ENCODE data around the gene LDHB.

Gene LDHB

DNA sequence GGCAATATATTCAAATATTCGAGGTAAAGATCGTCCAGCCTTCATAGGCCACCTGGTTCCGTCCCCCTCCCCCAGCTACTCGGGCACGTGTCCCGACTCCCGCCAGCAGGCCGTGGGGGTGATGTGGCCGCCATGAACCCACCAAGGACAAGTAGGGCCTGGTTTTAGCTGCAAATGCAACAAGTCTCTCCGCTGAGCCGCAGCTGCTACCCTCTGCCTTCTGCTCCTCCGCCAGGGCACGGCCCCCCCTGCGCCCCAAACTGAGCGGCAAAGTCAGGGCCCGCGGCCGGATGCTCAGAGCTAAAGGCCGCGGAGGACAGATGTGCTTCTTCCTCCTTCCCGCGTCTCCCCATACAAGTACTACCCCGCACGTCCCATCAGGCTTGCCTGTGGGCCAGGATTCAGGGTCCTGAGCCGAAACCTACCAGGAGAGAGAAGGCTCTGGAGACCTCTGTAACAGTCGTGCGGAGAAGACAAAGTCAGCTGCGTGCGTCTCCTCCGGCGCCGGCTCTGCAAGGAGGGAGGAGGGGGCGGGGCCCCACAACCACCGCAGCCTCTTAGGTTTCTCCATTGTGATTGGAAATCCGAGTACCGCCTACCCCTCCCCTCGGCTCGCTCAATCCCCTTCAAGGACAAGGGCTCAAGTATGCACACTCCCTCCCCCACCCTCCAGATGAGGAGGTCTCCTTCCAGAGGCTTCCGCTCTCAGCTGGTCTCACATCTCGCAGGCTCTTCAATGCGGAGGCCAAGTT lies at the start of gene LDHB (continued):
- TF ChIP-seq, protein P1, sequence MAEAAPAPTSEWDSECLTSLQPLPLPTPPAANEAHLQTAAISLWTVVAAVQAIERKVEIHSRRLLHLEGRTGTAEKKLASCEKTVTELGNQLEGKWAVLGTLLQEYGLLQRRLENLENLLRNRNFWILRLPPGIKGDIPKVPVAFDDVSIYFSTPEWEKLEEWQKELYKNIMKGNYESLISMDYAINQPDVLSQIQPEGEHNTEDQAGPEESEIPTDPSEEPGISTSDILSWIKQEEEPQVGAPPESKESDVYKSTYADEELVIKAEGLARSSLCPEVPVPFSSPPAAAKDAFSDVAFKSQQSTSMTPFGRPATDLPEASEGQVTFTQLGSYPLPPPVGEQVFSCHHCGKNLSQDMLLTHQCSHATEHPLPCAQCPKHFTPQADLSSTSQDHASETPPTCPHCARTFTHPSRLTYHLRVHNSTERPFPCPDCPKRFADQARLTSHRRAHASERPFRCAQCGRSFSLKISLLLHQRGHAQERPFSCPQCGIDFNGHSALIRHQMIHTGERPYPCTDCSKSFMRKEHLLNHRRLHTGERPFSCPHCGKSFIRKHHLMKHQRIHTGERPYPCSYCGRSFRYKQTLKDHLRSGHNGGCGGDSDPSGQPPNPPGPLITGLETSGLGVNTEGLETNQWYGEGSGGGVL (tag by site-specific recombination; IDR thresholded peaks at IDR 0.05): no peak; the same call in 1 of the 2 replicates
- TF ChIP-seq, protein P2, sequence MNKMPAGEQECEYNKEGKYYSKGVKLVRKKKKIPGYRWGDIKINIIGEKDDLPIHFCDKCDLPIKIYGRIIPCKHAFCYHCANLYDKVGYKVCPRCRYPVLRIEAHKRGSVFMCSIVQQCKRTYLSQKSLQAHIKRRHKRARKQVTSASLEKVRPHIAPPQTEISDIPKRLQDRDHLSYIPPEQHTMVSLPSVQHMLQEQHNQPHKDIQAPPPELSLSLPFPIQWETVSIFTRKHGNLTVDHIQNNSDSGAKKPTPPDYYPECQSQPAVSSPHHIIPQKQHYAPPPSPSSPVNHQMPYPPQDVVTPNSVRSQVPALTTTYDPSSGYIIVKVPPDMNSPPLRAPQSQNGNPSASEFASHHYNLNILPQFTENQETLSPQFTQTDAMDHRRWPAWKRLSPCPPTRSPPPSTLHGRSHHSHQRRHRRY (tag by site-specific recombination; IDR thresholded peaks at IDR 0.05): no peak
- TF ChIP-seq EGR2 (tag by site-specific recombination; IDR thresholded peaks at IDR 0.05; ENCODE audit: low read depth) (no peak), ZNF132 (tag by site-specific recombination; IDR thresholded peaks at IDR 0.05; ENCODE audit: borderline replicate concordance) (no peak), SP3 (tag by site-specific recombination; IDR thresholded peaks at IDR 0.05) (peak; percentile 80), MZF1 (tag by site-specific recombination; IDR thresholded peaks at IDR 0.05; ENCODE audit: borderline replicate concordance) (peak; percentile 80), ZNF169 (tag by site-specific recombination; IDR thresholded peaks at IDR 0.05) (no peak), ZNF335 (tag by site-specific recombination; conservative IDR thresholded peaks at IDR 0.05) (peak; percentile 80), ZSCAN30 (tag by site-specific recombination; IDR thresholded peaks at IDR 0.05) (peak; percentile 64; the same call in 1 of the 2 replicates), ZNF354C (tag by site-specific recombination; IDR thresholded peaks at IDR 0.05; ENCODE audit: borderline replicate concordance, low read depth) (no peak), ZBTB8A (tag by site-specific recombination; IDR thresholded peaks at IDR 0.05) (no peak; the same call in 1 of the 2 replicates), ZNF521 (tag by site-specific recombination; IDR thresholded peaks at IDR 0.05) (no peak), HOXC10 (CRISPR knock-in tag; IDR thresholded peaks at IDR 0.05) (no peak), ZIC2 (tag by site-specific recombination; IDR thresholded peaks at IDR 0.05) (peak; percentile 61), PRDM1 (tag by site-specific recombination; IDR thresholded peaks at IDR 0.05) (no peak), ZNF544 (tag by site-specific recombination; IDR thresholded peaks at IDR 0.05) (no peak), ZNF768 (tag by site-specific recombination; IDR thresholded peaks at IDR 0.05) (no peak), ZNF610 (tag by site-specific recombination; IDR thresholded peaks at IDR 0.05; ENCODE audit: borderline replicate concordance) (no peak), ZNF426 (tag by site-specific recombination; IDR thresholded peaks at IDR 0.05) (no peak), ZNF239 (tag by site-specific recombination; IDR thresholded peaks at IDR 0.05) (no peak), YY1 (tag by site-specific recombination; IDR thresholded peaks at IDR 0.05) (peak; percentile 84), FEZF1 (tag by site-specific recombination; IDR thresholded peaks at IDR 0.05) (no peak), ZNF292 (tag by site-specific recombination; IDR thresholded peaks at IDR 0.05; ENCODE audit: borderline replicate concordance, low read depth) (no peak)
- TF ChIP-seq, protein P3, sequence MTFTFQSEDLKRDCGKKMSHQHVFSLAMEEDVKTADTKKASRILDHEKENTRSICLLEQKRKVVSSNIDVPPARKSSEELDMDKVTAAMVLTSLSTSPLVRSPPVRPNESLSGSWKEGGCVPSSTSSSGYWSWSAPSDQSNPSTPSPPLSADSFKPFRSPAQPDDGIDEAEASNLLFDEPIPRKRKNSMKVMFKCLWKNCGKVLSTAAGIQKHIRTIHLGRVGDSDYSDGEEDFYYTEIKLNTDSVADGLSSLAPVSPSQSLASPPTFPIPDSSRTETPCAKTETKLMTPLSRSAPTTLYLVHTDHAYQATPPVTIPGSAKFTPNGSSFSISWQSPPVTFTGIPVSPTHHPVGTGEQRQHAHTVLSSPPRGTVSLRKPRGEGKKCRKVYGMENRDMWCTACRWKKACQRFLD (tag by site-specific recombination; IDR thresholded peaks at IDR 0.05): no peak
- TF ChIP-seq, protein P4, sequence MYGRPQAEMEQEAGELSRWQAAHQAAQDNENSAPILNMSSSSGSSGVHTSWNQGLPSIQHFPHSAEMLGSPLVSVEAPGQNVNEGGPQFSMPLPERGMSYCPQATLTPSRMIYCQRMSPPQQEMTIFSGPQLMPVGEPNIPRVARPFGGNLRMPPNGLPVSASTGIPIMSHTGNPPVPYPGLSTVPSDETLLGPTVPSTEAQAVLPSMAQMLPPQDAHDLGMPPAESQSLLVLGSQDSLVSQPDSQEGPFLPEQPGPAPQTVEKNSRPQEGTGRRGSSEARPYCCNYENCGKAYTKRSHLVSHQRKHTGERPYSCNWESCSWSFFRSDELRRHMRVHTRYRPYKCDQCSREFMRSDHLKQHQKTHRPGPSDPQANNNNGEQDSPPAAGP (tag by site-specific recombination; IDR thresholded peaks at IDR 0.05): 0 out of 2 replicates have a peak, but pooled peaks have one; percentile 13
- TF ChIP-seq, protein P5, sequence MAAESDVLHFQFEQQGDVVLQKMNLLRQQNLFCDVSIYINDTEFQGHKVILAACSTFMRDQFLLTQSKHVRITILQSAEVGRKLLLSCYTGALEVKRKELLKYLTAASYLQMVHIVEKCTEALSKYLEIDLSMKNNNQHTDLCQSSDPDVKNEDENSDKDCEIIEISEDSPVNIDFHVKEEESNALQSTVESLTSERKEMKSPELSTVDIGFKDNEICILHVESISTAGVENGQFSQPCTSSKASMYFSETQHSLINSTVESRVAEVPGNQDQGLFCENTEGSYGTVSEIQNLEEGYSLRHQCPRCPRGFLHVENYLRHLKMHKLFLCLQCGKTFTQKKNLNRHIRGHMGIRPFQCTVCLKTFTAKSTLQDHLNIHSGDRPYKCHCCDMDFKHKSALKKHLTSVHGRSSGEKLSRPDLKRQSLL (tag by site-specific recombination; IDR thresholded peaks at IDR 0.05): no peak; the same call in 1 of the 2 replicates
- TF ChIP-seq, protein P6, sequence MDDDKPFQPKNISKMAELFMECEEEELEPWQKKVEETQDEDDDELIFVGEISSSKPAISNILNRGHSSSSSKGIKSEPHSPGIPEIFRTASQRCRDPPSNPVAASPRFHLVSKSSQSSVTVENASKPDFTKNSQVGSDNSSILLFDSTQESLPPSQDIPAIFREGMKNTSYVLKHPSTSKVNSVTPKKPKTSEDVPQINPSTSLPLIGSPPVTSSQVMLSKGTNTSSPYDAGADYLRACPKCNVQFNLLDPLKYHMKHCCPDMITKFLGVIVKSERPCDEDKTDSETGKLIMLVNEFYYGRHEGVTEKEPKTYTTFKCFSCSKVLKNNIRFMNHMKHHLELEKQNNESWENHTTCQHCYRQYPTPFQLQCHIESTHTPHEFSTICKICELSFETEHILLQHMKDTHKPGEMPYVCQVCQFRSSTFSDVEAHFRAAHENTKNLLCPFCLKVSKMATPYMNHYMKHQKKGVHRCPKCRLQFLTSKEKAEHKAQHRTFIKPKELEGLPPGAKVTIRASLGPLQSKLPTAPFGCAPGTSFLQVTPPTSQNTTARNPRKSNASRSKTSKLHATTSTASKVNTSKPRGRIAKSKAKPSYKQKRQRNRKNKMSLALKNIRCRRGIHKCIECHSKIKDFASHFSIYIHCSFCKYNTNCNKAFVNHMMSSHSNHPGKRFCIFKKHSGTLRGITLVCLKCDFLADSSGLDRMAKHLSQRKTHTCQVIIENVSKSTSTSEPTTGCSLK (tag by site-specific recombination; IDR thresholded peaks at IDR 0.05): no peak
- TF ChIP-seq, protein P7, sequence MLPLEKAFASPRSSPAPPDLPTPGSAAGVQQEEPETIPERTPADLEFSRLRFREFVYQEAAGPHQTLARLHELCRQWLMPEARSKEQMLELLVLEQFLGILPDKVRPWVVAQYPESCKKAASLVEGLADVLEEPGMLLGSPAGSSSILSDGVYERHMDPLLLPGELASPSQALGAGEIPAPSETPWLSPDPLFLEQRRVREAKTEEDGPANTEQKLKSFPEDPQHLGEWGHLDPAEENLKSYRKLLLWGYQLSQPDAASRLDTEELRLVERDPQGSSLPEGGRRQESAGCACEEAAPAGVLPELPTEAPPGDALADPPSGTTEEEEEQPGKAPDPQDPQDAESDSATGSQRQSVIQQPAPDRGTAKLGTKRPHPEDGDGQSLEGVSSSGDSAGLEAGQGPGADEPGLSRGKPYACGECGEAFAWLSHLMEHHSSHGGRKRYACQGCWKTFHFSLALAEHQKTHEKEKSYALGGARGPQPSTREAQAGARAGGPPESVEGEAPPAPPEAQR (tag by site-specific recombination; IDR thresholded peaks at IDR 0.05): no peak
